ENCODE results near the gene SUV39H2. TPM values are rescaled to one million over a fixed set of nuclear protein-coding genes. Genes with fewer than 3 reads are reported as not detected.
"Not testable (repeated sequence)": the region's sequence is repeated elsewhere in the genome, so short reads cannot be mapped to it uniquely, and the experiment has no call there.

SUV39H2 gene
- total RNA-seq, 2 donors from 2014 or later: 35.4 to 37.6 TPM

- Mint-ChIP-seq H3K9me3 (no peaks in the 10 kb centered on the region), H3K36me3 (ENCODE audit: low read depth) (peaks cover 30% of the 10 kb centered on the region), H3K4me3 (no peak overlapping the region), H3K27me3 (ENCODE audit: insufficient read depth) (no peaks in the 10 kb centered on the region), H3K27ac (no peak overlapping the region), H3K4me1 (peaks cover 11% of the 10 kb centered on the region)
- Histone ChIP-seq H3K4me1 (ENCODE audit: control insufficient read depth, insufficient read depth, low read length) (peaks cover 5% of the 10 kb centered on the region), H3K9me3 (ENCODE audit: control insufficient read depth, low read length) (no peaks in the 10 kb centered on the region), H3K27me3 (ENCODE audit: control insufficient read depth, insufficient read depth, low read length, poor library complexity, severe bottlenecking) (no peaks in the 10 kb centered on the region), H3K4me3 (ENCODE audit: low read length) (no peak overlapping the region), H3K27ac (ENCODE audit: low read depth, low read length) (no peak overlapping the region), H3K9ac (ENCODE audit: extremely low read depth, low read length, poor library complexity, severe bottlenecking) (no peak overlapping the region), H3K36me3 (ENCODE audit: control insufficient read depth, insufficient read depth, low read length) (peaks cover 37% of the 10 kb centered on the region)
- DNase-seq: no peak
- TF ChIP-seq, protein P1, sequence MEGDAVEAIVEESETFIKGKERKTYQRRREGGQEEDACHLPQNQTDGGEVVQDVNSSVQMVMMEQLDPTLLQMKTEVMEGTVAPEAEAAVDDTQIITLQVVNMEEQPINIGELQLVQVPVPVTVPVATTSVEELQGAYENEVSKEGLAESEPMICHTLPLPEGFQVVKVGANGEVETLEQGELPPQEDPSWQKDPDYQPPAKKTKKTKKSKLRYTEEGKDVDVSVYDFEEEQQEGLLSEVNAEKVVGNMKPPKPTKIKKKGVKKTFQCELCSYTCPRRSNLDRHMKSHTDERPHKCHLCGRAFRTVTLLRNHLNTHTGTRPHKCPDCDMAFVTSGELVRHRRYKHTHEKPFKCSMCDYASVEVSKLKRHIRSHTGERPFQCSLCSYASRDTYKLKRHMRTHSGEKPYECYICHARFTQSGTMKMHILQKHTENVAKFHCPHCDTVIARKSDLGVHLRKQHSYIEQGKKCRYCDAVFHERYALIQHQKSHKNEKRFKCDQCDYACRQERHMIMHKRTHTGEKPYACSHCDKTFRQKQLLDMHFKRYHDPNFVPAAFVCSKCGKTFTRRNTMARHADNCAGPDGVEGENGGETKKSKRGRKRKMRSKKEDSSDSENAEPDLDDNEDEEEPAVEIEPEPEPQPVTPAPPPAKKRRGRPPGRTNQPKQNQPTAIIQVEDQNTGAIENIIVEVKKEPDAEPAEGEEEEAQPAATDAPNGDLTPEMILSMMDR (conservative IDR thresholded peaks at IDR 0.05): no peak
Measured at GRCh38 chr10:14859775-14860174, 18.9 kb upstream of the SUV39H2 start.

DNA sequence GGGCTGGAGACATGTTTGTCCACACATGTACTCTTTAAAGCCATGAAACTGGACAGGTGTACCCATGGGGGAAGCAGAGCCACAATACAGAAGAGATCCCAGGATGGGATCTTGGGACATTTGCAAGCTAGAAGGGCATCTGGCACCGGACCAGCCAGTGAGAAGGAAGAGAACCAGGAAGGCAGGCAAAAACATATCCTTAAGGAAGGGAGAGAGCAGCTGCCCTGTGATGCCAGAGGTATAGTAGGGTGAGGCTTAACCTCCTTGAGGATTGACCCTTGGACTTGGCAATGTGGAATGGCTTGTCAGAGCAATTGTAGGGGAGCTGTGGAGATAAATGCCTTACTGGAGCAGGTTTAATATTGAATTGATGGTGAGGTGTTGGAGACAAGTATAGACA, 17.9 kb upstream of the SUV39H2 start:
- Histone ChIP-seq H3K9me3 (ENCODE audit: control insufficient read depth, low read length) (no peaks in the 10 kb centered on the region), H3K4me1 (ENCODE audit: control insufficient read depth, insufficient read depth, low read length) (peaks cover 5% of the 10 kb centered on the region), H3K9ac (ENCODE audit: extremely low read depth, low read length, poor library complexity, severe bottlenecking) (no peak overlapping the region), H3K4me3 (ENCODE audit: low read length) (no peak overlapping the region), H3K27me3 (ENCODE audit: control insufficient read depth, insufficient read depth, low read length, poor library complexity, severe bottlenecking) (no peaks in the 10 kb centered on the region), H3K27ac (ENCODE audit: low read depth, low read length) (no peak overlapping the region), H3K36me3 (ENCODE audit: control insufficient read depth, insufficient read depth, low read length) (peaks cover 28% of the 10 kb centered on the region)
- TF ChIP-seq, protein P1 (conservative IDR thresholded peaks at IDR 0.05): no peak
- DNase-seq: no peak
- no peak overlapping the region for H3K4me3 Mint-ChIP-seq
- peaks cover 11% of the 10 kb centered on the region for H3K4me1 Mint-ChIP-seq
- 88 to 95% methylated on average over 1 of the region's 1 CpG for WGBS, 2 experiments (ENCODE audit: insufficient coverage in 1 of 2, insufficient read length in 1 of 2)
- H3K9me3 Mint-ChIP-seq: no peaks in the 10 kb centered on the region
- H3K36me3 Mint-ChIP-seq (ENCODE audit: low read depth): peaks cover 35% of the 10 kb centered on the region
- H3K27ac Mint-ChIP-seq: no peak overlapping the region
- H3K27me3 Mint-ChIP-seq (ENCODE audit: insufficient read depth): no peaks in the 10 kb centered on the region

DNA sequence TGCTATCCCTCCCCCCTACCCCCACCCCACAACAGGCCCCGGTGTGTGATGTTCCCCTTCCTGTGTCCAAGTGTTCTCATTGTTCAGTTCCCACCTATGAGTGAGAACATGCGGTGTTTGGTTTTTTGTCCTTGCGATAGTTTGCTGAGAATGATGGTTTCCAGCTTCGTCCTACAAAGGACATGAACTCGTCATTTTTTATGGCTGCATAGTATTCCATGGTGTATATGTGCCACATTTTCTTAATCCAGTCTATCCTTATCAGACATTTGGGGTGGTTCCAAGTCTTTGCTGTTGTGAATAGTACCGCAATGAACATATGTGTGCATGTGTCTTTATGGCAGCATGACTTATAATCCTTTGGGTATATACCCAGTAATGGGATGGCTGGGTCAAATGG, 14.2 kb upstream of the SUV39H2 start:
- DNase-seq; H3K4me3 ChIP-seq (ENCODE audit: low read length); H3K4me3 Mint-ChIP-seq; H3K4me1 Mint-ChIP-seq; H3K9me3 Mint-ChIP-seq; H3K9me3 ChIP-seq (ENCODE audit: control insufficient read depth, low read length); H3K4me1 ChIP-seq (ENCODE audit: control insufficient read depth, insufficient read depth, low read length); H3K27me3 Mint-ChIP-seq (ENCODE audit: insufficient read depth); H3K27ac ChIP-seq (ENCODE audit: low read depth, low read length); H3K9ac ChIP-seq (ENCODE audit: extremely low read depth, low read length, poor library complexity, severe bottlenecking); H3K27me3 ChIP-seq (ENCODE audit: control insufficient read depth, insufficient read depth, low read length, poor library complexity, severe bottlenecking); H3K27ac Mint-ChIP-seq: not testable (repeated sequence)
- 93 to 100% methylated on average over 3 to 5 of the region's 6 CpGs for WGBS, 2 experiments (ENCODE audit: insufficient coverage in 1 of 2, insufficient read length in 1 of 2)
- H3K36me3 ChIP-seq (ENCODE audit: control insufficient read depth, insufficient read depth, low read length): peaks cover 45% of the 10 kb centered on the region
- H3K36me3 Mint-ChIP-seq (ENCODE audit: low read depth): peaks cover 52% of the 10 kb centered on the region

DNA sequence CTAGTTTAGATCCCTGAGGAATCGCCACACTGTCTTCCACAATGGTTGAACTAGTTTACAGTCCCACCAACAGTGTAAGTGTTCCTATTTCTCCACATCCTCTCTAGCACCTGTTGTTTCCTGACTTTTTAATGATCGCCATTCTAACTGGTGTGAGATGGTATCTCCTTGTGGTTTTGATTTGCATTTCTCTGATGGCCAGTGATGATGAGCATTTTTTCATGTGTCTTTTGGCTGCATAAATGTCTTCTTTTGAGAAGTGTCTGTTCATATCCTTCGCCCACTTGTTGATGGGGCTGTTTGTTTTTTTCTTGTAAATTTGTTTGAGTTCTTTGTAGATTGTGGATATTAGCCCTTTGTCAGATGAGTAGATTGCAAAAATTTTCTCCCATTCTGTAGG, 13.8 kb upstream of the SUV39H2 start:
- DNase-seq; H3K4me3 Mint-ChIP-seq; H3K9me3 Mint-ChIP-seq; H3K9ac ChIP-seq (ENCODE audit: extremely low read depth, low read length, poor library complexity, severe bottlenecking); H3K27ac ChIP-seq (ENCODE audit: low read depth, low read length); H3K4me3 ChIP-seq (ENCODE audit: low read length); H3K27me3 ChIP-seq (ENCODE audit: control insufficient read depth, insufficient read depth, low read length, poor library complexity, severe bottlenecking); H3K9me3 ChIP-seq (ENCODE audit: control insufficient read depth, low read length); H3K27me3 Mint-ChIP-seq (ENCODE audit: insufficient read depth); H3K4me1 Mint-ChIP-seq; H3K4me1 ChIP-seq (ENCODE audit: control insufficient read depth, insufficient read depth, low read length); H3K27ac Mint-ChIP-seq: not testable (repeated sequence)
- H3K36me3 ChIP-seq (ENCODE audit: control insufficient read depth, insufficient read depth, low read length): peaks cover 45% of the 10 kb centered on the region
- peaks cover 55% of the 10 kb centered on the region for H3K36me3 Mint-ChIP-seq (ENCODE audit: low read depth)
- WGBS, 2 experiments (ENCODE audit: insufficient coverage in 1 of 2, insufficient read length in 1 of 2): 100% methylated on average over 1 of the region's 3 CpGs

Measured in endodermal cell (in vitro differentiated cells).